Measurements from ENCODE around the gene ROM1. TPM values are rescaled to one million over a fixed set of nuclear protein-coding genes. Genes with fewer than 3 reads are reported as not detected.
"Not testable (repeated sequence)": the region's sequence is repeated elsewhere in the genome, so short reads cannot be mapped to it uniquely, and the experiment has no call there.

ROM1 gene
- polyA plus RNA-seq, 1 donor from 2014 or later: 0.19 TPM

- no peaks in the 10 kb centered on the region for H3K9me3 Mint-ChIP-seq
- peak overlapping the region; percentile 89 to 98 (median 95) for H3K27ac Mint-ChIP-seq
- peak overlapping the region; percentile 95 to 100 (median 96) for H3K4me3 Mint-ChIP-seq
- H3K27me3 Mint-ChIP-seq: no peaks in the 10 kb centered on the region
- H3K36me3 Mint-ChIP-seq: no peaks in the 10 kb centered on the region
- H3K4me1 Mint-ChIP-seq: peaks cover 10 to 17% (median 17%) of the 10 kb centered on the region in 3 donors
Measured at GRCh38 chr11:62610814-62611704, 2.0 kb upstream of the ROM1 start.

GRCh38 chr11:62611705-62612365 is 1.2 kb upstream of the ROM1 start:
- Mint-ChIP-seq H3K9me3 (no peaks in the 10 kb centered on the region), H3K36me3 (peaks cover 2% of the 10 kb centered on the region), H3K27me3 (no peaks in the 10 kb centered on the region), H3K4me3 (peak overlapping the region; percentile 95 to 100 (median 96)), H3K4me1 (peaks cover 10 to 16% (median 14%) of the 10 kb centered on the region in 3 donors), H3K27ac (peak overlapping the region; percentile 89 to 98 (median 95))

GRCh38 chr11:62613291-62613778 is 278 bp downstream of the ROM1 start:
- H3K36me3 Mint-ChIP-seq: peaks cover 2% of the 10 kb centered on the region
- peak overlapping the region in 2 of 4 donors; percentile 57 to 77 for H3K4me3 Mint-ChIP-seq
- peaks cover 7 to 9% (median 8%) of the 10 kb centered on the region in 3 donors for H3K4me1 Mint-ChIP-seq
- H3K27ac Mint-ChIP-seq: peak overlapping the region in 2 of 3 donors; percentile 90 to 92
- no peaks in the 10 kb centered on the region for H3K9me3 Mint-ChIP-seq
- H3K27me3 Mint-ChIP-seq: no peaks in the 10 kb centered on the region

DNA sequence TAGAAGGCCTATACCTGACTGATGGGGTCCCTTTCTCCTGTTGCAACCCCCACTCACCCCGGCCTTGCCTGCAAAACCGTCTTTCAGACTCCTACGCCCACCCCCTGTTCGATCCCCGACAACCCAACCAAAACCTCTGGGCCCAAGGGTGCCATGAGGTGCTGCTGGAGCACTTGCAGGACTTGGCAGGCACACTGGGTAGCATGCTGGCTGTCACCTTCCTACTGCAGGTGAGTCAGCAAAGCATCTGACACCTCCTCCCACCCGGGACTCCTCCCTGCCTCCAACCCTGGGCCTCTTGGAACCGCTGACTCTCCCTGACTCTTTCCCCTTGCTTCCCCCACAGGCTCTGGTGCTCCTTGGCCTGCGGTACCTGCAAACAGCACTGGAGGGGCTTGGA is 1.2 kb downstream of the ROM1 start:
- Mint-ChIP-seq H3K27ac (peak overlapping the region in 1 of 3 donors; percentile 43), H3K27me3 (no peaks in the 10 kb centered on the region), H3K4me3 (peak overlapping the region in 3 of 4 donors; percentile 1 to 77 (median 18)), H3K9me3 (no peaks in the 10 kb centered on the region), H3K36me3 (peaks cover 2% of the 10 kb centered on the region), H3K4me1 (peaks cover 7 to 9% (median 8%) of the 10 kb centered on the region in 3 donors)

DNA sequence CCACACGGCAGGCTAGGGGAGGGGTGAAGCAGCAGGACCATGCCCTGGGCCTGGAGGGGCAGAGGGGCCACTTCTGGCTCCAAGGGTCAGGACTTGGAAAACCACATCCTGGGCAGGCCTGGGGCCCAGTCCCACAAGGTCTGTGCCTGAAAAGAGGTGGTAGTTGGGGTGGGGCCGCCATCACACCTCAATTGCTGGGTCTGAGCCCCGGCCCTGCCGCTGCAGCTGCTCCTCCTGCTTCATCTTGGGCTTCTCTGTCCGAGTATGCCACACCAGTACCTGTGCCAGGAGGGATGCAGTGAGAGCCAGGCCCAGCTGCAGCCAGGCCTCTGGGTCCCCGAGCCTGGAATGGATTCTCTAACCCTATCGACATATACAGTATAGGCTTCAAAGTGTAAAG is 2.5 kb downstream of the ROM1 start:
- Mint-ChIP-seq H3K27ac (no peak overlapping the region), H3K9me3 (no peaks in the 10 kb centered on the region), H3K4me3 (no peak overlapping the region), H3K27me3 (no peaks in the 10 kb centered on the region), H3K36me3 (peaks cover 2% of the 10 kb centered on the region), H3K4me1 (peaks cover 4 to 9% (median 7%) of the 10 kb centered on the region in 3 donors)

DNA sequence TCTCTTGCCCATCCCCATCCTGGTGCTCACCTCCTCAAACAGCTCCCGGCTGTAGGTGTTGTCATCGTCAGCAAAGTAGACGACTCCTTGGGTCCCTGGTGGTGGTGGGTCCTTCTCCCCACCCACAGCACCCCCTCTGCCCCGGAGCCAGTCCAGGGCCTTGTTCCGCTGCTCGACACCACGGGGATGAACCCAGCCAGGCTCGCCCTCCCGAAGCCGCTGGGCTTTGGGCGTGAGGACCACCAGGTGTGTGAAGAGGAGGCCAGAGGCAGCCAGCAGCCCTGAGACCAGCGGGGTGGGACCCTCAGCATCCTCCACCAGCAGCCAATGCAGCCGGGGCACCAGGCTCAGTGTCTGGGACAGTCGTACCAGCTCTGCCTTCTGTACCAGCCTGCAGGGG is 3.9 kb downstream of the ROM1 start:
- H3K27me3 Mint-ChIP-seq, H3K9me3 Mint-ChIP-seq, H3K27ac Mint-ChIP-seq, H3K4me3 Mint-ChIP-seq, H3K36me3 Mint-ChIP-seq: not testable (repeated sequence)
- H3K4me1 Mint-ChIP-seq: peaks cover 4 to 15% (median 6%) of the 10 kb centered on the region in 3 donors

DNA sequence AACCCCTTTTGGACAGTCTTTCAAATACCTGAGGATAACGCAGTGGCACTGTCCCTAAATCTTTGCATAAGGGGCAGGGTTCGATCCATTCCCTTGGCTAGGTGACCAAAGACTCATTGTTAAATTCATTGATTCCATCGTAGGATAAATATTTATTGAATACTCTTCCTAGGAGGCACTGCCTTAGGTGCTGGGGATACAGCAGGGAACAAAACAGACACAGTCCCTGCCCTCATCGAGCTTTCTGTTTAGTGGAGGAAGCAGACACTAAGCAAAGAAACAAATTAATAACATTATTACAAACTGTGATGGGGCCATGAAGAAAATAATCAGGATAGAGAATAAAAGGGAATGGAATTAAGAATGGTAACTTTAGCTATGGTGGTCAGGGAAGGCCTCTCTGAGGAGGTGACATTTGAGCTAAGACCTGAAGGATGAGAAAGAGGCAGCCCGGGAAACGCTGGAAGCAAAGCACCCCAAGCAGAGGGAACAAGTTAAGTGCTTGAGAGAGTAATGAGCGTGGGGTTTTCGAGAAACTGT is 8.0 kb downstream of the ROM1 start:
- Mint-ChIP-seq H3K4me3 (peak overlapping the region; percentile 85 to 99 (median 93)), H3K9me3 (no peaks in the 10 kb centered on the region), H3K27me3 (no peaks in the 10 kb centered on the region), H3K36me3 (peaks cover 7% of the 10 kb centered on the region), H3K4me1 (peaks cover 0 to 15% (median 9%) of the 10 kb centered on the region in 3 donors), H3K27ac (peak overlapping the region; percentile 92 to 97 (median 96))

DNA sequence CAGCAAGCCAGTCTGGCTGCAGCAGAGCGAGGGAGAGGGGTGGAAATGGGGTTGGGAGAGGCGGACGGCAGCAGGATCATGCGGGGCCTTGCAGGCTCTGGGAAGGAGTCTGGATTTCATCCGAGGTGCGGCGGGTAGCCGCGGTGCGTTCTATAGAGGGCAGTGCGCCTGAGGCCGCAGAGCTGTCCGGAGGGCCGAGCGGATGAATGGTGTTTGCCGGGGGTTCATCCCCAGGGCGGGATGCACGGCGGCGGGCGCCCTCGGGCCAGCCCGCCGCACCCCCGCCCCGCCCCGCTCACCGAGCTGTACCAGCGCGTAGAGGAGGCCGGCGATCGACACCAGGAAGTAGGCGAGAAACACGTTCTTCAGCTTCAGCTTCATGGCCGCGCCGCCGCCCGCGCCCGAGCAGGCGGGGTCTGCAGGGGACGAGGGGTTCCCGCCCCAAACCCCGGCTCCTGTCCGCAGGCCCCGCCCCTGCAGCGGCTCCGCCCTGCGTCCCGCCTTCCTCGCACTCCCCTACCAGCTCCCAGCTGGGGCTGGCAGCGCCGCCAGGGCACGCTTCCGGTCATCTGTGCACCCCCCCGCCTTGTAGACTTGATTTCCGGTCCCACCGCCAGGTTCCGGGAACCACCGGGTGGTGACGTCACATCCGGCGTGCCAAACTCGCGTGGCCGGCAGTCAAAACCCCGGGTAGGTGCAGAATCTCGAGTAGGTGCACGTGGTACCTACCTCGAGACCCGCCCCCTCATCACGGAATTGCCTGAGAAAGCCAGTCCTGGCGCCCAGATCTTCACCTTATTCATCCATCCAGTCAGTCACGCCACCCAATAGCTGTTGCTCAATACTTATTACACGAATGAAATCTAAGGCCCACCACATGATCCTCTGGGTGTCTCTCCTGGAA is 8.8 kb downstream of the ROM1 start, which contains the start of gene B3GAT3:
Gene B3GAT3, minus strand, starts transcription at position 420 of the 904 bp plus-strand sequence. Its CDS starts 39 bp downstream, at position 381.
- Mint-ChIP-seq H3K4me3 (peak within 1 kb of the TSS; percentile 85 to 99 (median 93)), H3K4me1 (peaks cover 0 to 15% (median 9%) of the 10 kb centered on the region in 3 donors), H3K27me3 (no peaks in the 10 kb centered on the region), H3K9me3 (no peaks in the 10 kb centered on the region), H3K36me3 (peaks cover 9% of the 10 kb centered on the region), H3K27ac (peak within 1 kb of the TSS; percentile 92 to 97 (median 96))

DNA sequence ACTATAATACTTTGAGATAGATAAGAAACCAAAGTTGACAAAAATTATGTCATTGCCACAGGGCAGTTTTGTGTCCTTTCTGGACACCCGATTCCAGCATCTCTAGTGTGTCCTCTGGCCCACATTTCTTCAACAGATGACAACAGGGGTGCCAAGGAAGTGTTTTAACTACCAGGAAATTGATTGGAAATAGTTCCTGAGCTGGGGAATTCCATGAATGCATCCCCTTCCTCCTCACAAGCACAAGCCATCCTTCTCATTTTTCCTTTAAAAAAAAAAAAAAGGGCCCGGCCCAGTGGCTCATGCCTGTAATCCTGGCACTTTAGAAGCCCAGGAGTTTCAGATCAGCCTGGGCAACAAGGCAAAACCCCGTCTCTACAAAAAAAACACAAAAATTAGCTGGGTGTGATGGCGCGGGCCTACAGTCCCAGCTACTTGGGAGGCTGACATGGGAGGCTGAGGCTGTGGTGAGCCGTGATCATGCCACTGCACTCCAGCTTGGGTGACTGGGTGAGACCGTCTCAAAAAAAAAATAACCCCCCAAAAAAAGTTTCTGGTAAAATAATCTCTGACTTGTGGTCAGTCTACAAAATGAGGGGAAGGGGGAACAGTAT is 9.5 kb downstream of the ROM1 start:
- Mint-ChIP-seq H3K36me3 (peaks cover 9% of the 10 kb centered on the region), H3K4me1 (peaks cover 0 to 15% (median 9%) of the 10 kb centered on the region in 3 donors), H3K9me3 (no peaks in the 10 kb centered on the region), H3K27me3 (no peaks in the 10 kb centered on the region), H3K4me3 (peak overlapping the region; percentile 85 to 99 (median 91)), H3K27ac (peak overlapping the region; percentile 92 to 97 (median 96))

DNA sequence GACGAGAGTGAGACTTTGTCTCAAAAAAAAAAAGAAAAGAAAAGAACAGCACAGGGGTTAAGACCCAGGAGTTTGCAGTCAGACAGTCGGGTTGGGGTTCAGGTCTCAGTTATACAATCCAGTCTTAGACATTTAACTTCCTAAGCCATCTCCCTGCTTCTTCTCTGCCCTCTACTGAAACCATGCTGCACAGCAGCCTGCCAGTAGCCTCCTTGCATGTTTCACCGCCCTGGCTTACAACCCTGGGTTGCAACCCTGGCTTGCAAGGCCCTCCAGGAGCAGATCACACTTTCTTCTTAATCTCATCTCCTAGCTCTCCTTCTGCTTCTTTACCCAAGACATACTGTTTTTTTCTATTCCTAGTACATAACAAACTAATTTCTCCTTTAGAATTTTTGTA is 14.7 kb downstream of the ROM1 start:
- H3K4me1 Mint-ChIP-seq: peaks cover 0 to 2% (median 0%) of the 10 kb centered on the region in 3 donors
- no peak overlapping the region for H3K4me3 Mint-ChIP-seq
- H3K36me3 Mint-ChIP-seq: peaks cover 10% of the 10 kb centered on the region

DNA sequence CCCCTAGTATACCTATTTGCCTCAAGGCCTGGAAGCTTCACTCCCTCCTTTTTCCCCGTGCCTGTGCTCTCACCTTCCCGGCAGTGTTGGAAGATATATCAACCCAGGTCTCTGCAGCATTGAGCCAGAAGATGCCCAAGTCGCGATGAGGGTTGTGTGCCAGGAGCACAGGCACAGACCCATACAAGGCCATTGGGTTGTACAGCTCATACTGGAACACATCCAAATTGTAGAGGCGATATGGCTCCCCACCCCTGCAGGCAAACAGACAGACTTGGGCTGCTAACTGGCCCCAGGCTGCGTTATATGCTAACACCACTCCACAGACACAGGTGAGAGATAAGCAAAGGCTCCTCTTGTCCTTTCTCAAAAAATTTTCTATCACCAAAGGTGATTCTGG is 19.4 kb downstream of the ROM1 start:
- H3K4me3 Mint-ChIP-seq: no peak overlapping the region
- H3K36me3 Mint-ChIP-seq: peaks cover 9% of the 10 kb centered on the region
- peaks cover 5 to 6% (median 5%) of the 10 kb centered on the region in 3 donors for H3K4me1 Mint-ChIP-seq
- H3K27me3 Mint-ChIP-seq: no peaks in the 10 kb centered on the region
- H3K27ac Mint-ChIP-seq: peak overlapping the region in 1 of 3 donors; percentile 73
- no peaks in the 10 kb centered on the region for H3K9me3 Mint-ChIP-seq

More for the DNA sequence above, 14.7 kb downstream of the ROM1 start:
- Mint-ChIP-seq H3K9me3 (no peaks in the 10 kb centered on the region), H3K27ac (peak overlapping the region in 1 of 3 donors; percentile 7), H3K27me3 (no peaks in the 10 kb centered on the region)

DNA sequence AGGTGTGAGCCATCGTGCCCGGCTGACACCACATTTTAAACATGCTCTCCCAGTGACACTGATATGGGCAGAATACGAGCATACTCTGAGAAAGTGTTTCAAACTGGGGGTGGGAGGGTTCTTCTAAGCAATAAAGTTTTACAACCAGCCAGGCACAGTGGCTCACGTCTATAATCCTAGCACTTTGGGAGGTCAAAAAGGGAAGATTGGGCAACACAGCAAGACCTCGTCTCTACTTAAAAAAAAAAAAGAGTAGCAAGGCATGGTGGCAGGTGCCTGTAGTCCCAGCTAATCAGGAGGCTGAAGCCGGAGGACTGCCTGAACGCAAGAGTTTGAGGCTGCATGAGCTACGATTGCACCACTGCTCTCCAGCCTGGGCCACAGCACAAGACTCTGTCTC is 31.2 kb downstream of the ROM1 start:
- Mint-ChIP-seq H3K27ac (peak overlapping the region in 1 of 3 donors; percentile 78), H3K4me1 (peaks cover 6 to 22% (median 15%) of the 10 kb centered on the region in 3 donors), H3K4me3 (peak overlapping the region in 3 of 4 donors; percentile 58 to 88 (median 58)), H3K36me3 (no peaks in the 10 kb centered on the region), H3K9me3 (no peaks in the 10 kb centered on the region), H3K27me3 (no peaks in the 10 kb centered on the region)

GRCh38 chr11:62645671-62645945 is 32.6 kb downstream of the ROM1 start:
- Mint-ChIP-seq H3K4me3 (peak overlapping the region; percentile 88 to 97 (median 94)), H3K9me3 (no peaks in the 10 kb centered on the region), H3K27ac (peak overlapping the region; percentile 89 to 97 (median 97)), H3K4me1 (peaks cover 6 to 18% (median 13%) of the 10 kb centered on the region in 3 donors), H3K36me3 (no peaks in the 10 kb centered on the region), H3K27me3 (no peaks in the 10 kb centered on the region)

Data from IgD-negative memory B cell (primary cell).